ENCODE measurements around the gene SLCO6A1.

Gene SLCO6A1

DNA sequence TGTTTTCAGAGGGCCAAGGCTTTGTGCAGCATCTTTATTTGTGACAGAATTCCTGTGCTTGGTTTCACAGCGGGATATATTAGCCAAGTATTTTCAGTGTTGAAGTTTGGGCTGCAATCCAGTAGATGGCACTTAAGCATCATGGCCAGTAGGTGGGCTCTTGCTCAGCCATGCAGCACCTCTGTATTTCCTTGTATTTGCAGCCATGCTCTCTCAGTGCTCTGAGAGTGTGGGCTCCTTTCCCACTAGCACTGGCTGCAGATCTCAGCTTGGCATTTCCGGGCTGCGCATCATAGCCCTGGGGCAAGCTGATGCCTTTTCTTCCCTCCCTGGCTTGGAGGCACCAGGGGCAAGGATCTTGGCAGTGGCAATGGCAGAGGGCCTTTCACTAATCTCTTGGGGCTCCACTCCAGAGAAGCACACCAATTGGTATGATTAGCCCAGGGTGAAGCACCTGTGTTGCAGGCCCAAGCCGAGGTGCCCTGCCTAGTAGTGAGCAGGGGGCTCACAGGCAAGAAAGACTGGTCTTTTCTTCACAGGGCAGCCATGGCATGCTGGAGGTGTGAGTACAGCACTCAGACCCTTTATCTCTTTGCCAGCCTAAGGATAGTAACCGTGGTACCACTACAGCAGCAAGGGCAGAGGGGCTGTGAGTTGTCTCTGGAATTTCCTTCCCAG is 48.3 kb downstream of the SLCO6A1 start:
- DNase-seq: no peak

DNA sequence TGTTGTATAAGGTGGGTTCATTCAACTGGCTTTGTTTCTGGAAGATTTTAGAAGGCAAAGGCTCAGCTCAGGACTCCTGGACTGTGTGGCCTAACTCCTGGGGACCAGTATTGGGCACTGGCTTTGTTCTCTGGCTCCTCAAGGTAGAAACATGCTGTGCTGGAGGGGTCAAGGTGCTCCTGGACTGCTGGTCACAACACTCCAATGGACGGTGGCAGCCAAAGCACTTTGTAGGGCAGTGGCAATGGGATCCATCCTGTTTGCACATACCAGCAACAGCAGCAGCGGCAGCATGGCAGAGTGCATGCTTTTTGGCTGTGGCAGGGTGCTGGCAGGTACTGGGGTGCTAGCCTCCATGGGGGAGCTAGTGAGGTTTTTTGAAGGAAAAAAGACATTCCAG is 65.3 kb downstream of the SLCO6A1 start:
- DNase-seq: no peak

DNA sequence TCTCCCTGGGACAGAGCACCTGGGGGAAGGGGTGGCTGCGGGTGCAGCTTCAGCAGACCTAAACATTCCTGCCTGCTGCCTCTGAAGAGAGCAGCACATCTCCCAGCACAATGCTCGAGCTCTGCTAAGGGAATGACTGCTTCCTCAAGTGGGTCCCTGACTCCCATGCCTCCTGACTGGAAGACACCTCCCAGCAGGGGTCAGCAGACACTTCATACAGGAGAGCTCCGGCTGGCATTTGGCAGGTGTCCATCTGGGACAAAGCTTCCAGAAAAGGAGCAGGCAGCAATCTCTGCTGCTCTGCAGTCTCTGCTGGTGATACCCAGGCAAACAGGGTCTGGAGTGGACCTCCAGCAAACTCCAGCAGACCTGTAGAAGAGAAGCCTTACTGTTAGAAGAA is 77.2 kb downstream of the SLCO6A1 start:
- DNase-seq: no peak

DNA sequence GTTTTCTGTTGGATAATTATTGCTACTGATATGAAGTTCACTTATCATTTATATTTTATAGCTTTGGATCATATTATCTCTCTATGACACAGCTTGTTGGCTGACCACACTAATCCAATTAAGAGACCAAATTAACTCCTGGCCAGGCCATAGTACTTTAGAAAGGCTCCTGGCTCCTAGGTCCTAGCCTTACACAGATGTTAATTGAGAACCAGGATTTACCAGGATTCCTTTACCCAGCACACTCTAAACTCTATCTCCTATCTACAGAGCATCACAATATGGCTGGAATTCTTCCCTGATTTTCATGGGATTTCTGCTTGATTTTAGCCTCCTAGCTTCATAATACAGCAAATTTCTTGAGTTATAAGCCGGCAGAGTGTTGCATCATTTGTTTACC is 80.3 kb downstream of the SLCO6A1 start:
- no peak for DNase-seq

DNA sequence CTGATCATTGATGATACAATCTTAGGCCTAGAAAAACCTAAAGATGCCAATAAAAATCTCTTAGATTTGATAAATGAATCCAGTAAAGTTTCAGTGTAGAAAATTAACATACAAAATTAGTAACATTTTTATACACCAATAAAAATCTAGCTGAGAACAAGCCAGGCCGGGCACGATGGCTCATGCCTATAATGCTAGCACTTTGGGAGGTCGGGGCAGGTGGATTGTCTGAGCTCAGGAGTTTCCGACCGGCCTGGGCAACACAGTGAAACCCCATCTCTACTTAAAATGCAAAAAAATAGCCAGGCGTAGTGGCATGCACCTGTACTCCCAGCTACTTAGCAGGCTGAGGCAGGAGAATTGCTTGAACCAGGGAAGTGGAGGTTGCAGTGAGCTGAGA is 84.4 kb downstream of the SLCO6A1 start:
- no peak for DNase-seq

- no peak for DNase-seq
These were observed 110.6 kb downstream of the SLCO6A1 start for GRCh38 chr5:102388235-102388634.

DNA sequence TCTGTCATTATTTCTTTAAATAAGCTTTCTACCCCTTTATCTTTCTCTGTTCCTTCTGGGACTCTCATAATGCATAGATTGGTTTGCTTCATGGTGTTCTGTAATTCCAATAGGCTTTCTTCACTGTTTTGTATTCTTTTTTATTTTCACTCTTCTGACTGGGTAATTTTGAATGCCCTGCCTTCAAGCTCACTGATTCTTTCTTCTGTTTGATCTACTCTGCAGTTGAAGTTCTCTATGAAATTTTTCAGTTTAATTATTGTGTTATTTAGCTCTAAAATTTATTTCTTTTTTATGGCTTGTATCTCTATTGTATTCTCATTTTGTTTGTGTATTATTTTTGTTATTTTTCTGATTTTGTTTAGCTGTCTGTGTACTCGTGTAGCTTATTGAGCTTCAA is 113.4 kb downstream of the SLCO6A1 start:
- no peak for DNase-seq

GRCh38 chr5:102380174-102380573 is 118.6 kb downstream of the SLCO6A1 start:
- no peak for DNase-seq

DNA sequence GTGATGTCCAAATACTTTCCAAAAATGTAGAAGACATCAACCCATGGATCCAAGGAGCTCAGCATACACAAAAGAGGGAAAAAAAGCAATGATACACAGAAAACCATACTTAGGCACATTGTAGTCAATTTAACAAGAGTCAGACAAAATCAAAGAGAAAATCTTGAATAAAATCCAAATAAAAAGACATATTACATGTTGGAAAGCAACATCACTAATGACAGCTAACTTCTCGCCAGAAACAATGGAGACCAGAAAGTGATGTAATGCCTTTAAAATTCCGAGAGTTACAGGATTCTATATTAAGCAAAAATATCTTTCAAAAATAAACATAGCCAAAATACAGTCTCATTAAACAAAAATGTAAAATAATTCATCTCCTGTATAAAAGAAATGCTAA is 122.9 kb downstream of the SLCO6A1 start:
- no peak for DNase-seq

DNA sequence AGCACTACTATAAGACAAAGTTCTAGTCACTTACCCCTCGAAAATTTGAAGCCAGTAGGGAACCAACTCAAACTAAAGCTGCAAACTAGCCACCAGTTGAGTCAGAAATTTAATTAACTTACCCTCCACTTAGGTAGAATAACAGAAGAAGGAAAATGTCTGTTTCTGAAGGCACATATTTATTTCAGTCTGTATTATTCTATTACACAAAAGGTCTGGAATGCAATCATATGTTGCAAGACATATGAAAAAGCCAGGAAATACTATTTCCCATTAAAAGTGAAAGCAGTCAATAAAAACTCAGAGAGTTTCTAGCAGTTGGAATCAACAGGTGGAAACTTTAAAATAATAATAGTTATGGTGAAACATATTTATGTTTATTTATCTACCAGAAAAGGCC is 123.5 kb downstream of the SLCO6A1 start:
- no peak for DNase-seq

GRCh38 chr5:102368392-102368791 is 130.4 kb downstream of the SLCO6A1 start:
- DNase-seq: no peak

DNA sequence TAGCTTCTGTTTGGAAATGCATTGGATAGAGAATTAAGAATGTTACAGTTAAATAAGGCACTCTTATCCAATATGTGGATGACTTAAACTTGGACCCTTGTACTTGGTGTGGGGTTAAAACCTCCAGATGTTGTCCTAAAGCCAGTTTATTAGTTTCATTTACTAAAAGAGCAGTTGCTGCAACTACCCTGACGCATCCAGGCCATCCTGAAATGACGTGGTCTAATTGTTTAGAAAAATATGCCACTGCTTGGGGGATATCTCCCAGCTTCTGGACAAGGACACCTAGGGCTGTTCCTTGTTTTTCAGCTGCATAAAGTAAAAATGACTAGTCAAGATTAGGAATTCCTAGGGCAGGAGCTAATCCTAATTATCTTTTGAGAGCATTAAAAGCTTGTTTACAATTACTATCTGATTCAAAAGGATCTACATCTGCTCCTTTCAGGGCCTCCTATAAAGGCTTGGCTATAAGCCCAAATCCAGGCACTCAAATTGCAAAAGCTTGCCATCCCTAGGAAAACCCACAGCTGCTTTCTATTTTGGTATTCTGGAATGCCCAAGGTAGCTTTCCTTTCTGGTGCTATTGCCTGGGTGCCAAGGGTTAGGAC is 157.0 kb downstream of the SLCO6A1 start:
- DNase-seq: no peak

DNA sequence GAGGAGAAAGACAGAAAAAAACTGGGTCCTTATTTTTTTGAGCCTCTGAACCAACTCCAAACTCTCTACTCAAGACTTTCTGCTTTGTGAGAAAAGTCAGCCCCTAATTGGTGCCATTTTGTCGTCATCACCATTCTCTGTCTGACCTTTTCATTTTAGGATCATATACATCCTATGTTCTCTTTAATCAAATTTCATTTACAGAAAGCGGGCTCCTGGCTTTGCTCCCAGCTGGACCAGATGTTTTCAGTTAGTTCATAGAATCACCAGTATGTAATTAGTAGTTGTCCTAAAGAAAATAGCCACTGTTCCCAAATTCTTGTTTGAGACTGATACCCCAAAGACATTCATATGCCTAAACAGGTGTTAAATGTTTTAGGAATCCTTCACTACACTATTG is 174.1 kb downstream of the SLCO6A1 start:
- DNase-seq: no peak
